AG04450 (cell line): Measurements from ENCODE around the gene TMEM132A. TPM values are rescaled to one million over a fixed set of nuclear protein-coding genes. Genes with fewer than 3 reads are reported as not detected.

ENCODE experiments used
- CTCF ChIA-PET: fragments of 300-600, 350-600 bp; formaldehyde crosslinking; extraction: SDS; loops from one replicate; lab custom pipeline; 2022; ENCODE audit warnings: antibody characterized with exemption, inconsistent platforms; lab: Charles Lee
- POLR2A ChIA-PET: fragments of 350-600 bp; formaldehyde crosslinking; extraction: SDS; loops from one replicate; lab custom pipeline; 2021; ENCODE audit warnings: antibody characterized with exemption, inconsistent platforms; lab: Yijun Ruan, JAX
- DNase-seq: peaks from one replicate; pipeline ENCODE4 v3.0.0-alpha.2; 2011; ENCODE audit warnings: low read depth, low spot score
- H3K27ac ChIP-seq: one replicate; pipeline ENCODE4 v1.5.1; 2012; ENCODE audit warnings: low read depth, low read length, control low read depth
- H3K27me3 ChIP-seq: one replicate; pipeline ENCODE4 v1.6.0; 2012; ENCODE audit warnings: low read length; ENCODE audit not compliant: control insufficient read depth, insufficient read depth
- H3K4me3 ChIP-seq: 2 replicates; pipeline ENCODE4 v1.5.1; 2011; ENCODE audit warnings: mild to moderate bottlenecking, low read depth, low read length, control low read depth
- H3K9me3 ChIP-seq: 2 replicates; pipeline ENCODE4 v1.5.1; 2012; ENCODE audit warnings: low read length; ENCODE audit not compliant: control insufficient read depth, insufficient read depth
- CTCF ChIP-seq: IDR thresholded peaks from 2 replicates; pipeline ENCODE4 v1.5.1; 2011; ENCODE audit warnings: low read depth, low read length, control low read depth, inconsistent platforms
- polyA plus RNA-seq: library from polyadenylated mRNA; depleted of rRNA; stranded (reverse); fragments of >200 nt; gene quantifications from 2 replicates; pipeline ENCODE4 v1.2.3, GENCODE V29; 2011; rRNA removed
- small RNA-seq: library from RNA; depleted of rRNA; stranded (forward); fragments of <200 nt; gene quantifications from one replicate; pipeline ENCODE3, GENCODE V24; 2012; ENCODE audit warnings: low read depth; ENCODE audit not compliant: insufficient read length

Gene TMEM132A
- polyA plus RNA-seq, 1 experiment: 25.9 TPM

DNA sequence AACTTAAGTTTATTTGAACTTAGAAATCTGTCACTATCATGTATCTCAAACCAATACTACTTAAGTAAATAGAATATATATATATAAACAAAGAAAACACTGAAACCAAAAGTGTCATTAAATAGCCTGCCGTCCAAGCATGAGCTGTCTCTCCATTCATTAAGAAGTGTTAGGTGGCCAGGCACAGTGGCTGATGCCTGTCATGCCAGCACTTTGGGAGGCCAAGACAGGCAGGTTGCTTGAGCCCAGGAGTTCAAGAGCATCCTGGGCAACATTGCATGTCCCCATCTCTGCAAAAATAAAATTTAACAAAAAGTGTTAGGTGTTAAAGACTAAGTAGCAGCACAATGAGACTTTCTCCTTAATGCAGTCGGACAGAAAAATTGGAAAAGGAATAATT lies 61.2 kb downstream of the TMEM132A start:
- no peak for TF ChIP-seq CTCF
- no peak overlapping the region for H3K27ac ChIP-seq
- no peak overlapping the region for H3K4me3 ChIP-seq
- CTCF ChIA-PET: interaction anchor here (0.7 kb wide), 1 partner anchor 16 kb away, joined by 3 read pairs; no protein-coding TSS in a partner anchor
- H3K27me3 ChIP-seq: peaks cover 21% of the 10 kb centered on the region
- POLR2A ChIA-PET: no interaction called here
- no peak for DNase-seq
- H3K9me3 ChIP-seq: no peaks in the 10 kb centered on the region

DNA sequence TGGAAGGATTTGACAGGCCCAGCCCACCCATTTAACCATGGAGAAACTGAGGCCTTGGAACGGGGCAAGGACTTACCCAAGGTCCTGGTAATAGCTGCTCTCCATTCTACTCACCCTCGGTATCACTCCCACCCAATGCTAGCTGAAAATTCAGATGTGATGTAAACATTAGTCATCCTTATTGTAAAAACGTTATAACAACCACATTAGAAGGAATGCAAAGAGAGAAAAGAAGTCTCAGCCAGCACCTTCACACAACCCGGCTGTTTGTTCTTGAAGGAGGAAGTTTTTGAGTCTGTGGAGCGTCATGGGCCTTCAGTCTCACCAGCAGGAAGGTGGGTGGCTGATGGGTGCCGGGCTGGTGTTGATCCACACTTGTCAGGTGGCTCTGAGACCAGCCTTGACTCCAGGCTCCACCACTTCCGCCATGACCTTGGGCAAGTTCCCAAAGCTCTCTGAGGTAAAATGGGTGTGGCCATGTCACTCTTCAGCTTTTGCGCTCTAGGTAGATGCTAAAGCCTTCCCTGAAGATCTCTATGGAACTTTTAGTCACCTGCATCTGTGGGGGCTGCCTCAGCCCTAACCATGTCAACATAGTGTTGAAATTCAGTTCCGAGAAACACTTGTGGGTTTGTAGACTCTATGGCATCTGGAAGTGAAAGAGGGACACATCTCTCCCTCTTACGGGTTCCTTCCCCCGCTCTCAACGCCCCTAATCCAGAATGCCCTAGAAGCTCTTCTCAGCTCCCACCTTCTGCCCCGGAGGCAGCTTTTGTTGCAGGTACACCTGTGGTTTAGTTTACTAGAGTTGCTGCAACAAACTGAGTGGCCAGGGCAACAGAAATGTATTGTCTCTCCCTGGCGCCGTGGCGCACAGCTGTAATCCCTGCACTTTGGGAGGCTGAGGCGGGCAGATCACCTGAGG lies 62.0 kb downstream of the TMEM132A start:
- no peak for TF ChIP-seq CTCF
- Histone ChIP-seq H3K9me3 (no peaks in the 10 kb centered on the region), H3K27me3 (peaks cover 21% of the 10 kb centered on the region), H3K27ac (no peak overlapping the region), H3K4me3 (no peak overlapping the region)
- peak; percentile 3 for DNase-seq
- POLR2A ChIA-PET: no interaction called here
- CTCF ChIA-PET: interaction anchor here (0.6 to 0.7 kb wide), 2 partner anchors 17 to 91 kb away, joined by 3 to 4 read pairs; no protein-coding TSS in a partner anchor

Small RNAs within 50 kb of the gene (small RNA-seq; reads per million reads assigned to genes)
- gene RNU6-933P: not detected

Other genes starting within 250 kb of the TMEM132A start
- not detected in 2 replicates for gene MS4A8, start 224.8 kb upstream of the TMEM132A start, polyA plus RNA-seq
- gene MS4A18, start 199.7 kb upstream of the TMEM132A start, polyA plus RNA-seq: not detected in 2 replicates
- not detected in 2 replicates for gene MS4A15, start 167.6 kb upstream of the TMEM132A start, polyA plus RNA-seq
- not detected in 2 replicates for gene MS4A10, start 139.1 kb upstream of the TMEM132A start, polyA plus RNA-seq
- 15.2 and 17.9 TPM in 2 replicates for gene CCDC86, start 82.3 kb upstream of the TMEM132A start, polyA plus RNA-seq
- gene PTGDR2, start 68.5 kb upstream of the TMEM132A start, polyA plus RNA-seq: 0.84 and 0.92 TPM in 2 replicates
- gene ZP1, start 56.9 kb upstream of the TMEM132A start, polyA plus RNA-seq: 0.48 and 0.65 TPM in 2 replicates
- gene PRPF19, start 17.9 kb upstream of the TMEM132A start, polyA plus RNA-seq: 25.1 and 33.6 TPM in 2 replicates
- gene TMEM109, start 10.3 kb upstream of the TMEM132A start, polyA plus RNA-seq: 36.2 and 44.5 TPM in 2 replicates
- 4.8 and 9.1 TPM in 2 replicates for gene SLC15A3, start 27.7 kb downstream of the TMEM132A start, polyA plus RNA-seq
- gene CD6, start 47.2 kb downstream of the TMEM132A start, polyA plus RNA-seq: not detected in 2 replicates
- gene CD5, start 178.0 kb downstream of the TMEM132A start, polyA plus RNA-seq: not detected in 2 replicates
- 9.1 and 10.9 TPM in 2 replicates for gene VPS37C, start 237.0 kb downstream of the TMEM132A start, polyA plus RNA-seq